ENCODE data around the gene AQP12A.

- no peak for TF ChIP-seq CTCF (IDR thresholded peaks at IDR 0.05; ENCODE audit: borderline replicate concordance, extremely low read depth, low read length, poor library complexity, severe bottlenecking)
- TF ChIP-seq EZH2 (IDR thresholded peaks at IDR 0.05; ENCODE audit: borderline replicate concordance, low read depth, low read length, severe bottlenecking), result no peak
These were observed 29.0 kb upstream of the AQP12A start for GRCh38 chr2:240662681-240663080.
